GM21737 (cell line): ENCODE measurements around the gene FBN1.

ENCODE experiments used
- ATAC-seq: cut with Tn5 transposase; IDR thresholded peaks from one replicate; pipeline ENCODE4 v1.9.1; 2021; ENCODE audit warnings: mild to moderate bottlenecking, moderate library complexity; ENCODE audit not compliant: unreplicated experiment

Gene FBN1

DNA sequence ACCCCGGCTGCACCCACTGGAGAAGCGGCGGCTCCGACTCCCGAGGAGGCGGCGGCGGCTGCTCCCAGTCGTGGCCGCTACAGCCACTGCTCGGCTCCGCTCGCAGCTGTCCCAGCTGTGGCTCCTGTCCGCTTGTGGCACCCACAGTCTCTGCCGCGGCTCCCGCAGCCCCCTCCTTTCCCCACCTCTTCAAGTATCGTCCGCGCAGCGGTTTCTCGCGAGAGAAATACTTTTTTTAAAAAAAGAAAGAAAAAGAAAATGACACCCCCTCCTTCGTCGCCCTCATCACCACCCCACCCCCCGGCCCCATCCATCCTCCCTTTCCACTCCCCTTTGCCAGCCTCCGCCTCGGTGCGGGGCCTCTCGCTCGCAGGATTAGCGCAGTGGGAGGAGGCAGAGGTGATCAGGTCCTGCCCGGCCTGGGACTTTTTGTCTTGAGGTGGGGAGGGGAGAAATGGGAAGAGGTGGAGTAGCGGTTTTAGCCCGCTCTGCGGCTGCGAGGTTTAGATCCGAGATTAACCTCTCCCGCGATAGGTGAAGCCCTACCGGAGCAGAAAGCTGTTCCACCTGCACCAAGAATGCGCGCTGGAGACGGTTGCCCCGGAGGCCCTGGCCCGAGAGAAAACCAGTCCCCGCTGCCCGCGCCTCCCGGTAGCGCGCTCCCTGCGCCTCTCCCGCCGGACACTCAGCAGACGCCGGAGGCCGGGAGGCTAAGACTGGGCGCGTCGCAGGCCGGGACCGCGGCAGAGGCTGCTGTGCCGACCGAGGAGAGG is at the start of gene FBN1:
TSS of gene FBN1 (minus strand) at position 152 of the 773 bp plus-strand sequence. CDS start 940 bp downstream, outside the sequence.
- ATAC-seq, result peak; percentile 60

DNA sequence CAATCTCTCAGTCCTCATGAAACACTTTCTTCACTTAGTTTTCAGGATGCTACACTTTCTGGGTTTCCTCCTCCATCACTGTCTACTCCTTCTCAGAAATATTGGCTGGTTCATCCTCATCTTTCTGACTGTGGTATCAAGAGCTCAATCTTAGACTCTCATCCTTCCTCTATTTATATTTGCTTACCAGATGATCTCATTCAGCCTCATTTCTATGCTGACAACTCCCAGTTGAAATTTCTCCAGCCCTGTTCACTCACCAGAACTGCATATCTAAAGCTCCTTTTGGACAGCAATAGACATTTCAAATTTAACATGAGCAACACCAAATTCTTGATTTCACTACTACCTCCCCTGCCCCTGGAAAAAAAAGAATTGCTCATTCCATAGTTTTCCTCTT is 48.0 kb upstream of the FBN1 start:
- no peak for ATAC-seq

DNA sequence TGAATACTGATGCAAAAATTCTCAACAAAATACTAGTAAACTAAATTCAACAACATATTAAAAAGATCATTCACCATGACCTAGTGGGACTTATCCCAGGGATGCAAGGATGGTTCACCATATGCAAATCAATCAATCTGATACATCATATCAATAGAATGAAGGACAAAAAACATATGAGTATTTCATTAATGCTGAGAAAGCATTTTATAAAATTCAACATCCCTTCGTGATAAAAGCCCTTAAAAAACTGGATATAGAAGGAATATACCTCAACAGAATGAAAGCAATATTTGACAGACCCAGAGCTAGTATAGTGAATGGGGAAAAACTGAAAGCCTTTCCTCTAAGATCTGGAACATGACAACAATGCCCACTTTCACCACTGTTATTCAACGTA is 43.0 kb upstream of the FBN1 start:
- ATAC-seq, result no peak

DNA sequence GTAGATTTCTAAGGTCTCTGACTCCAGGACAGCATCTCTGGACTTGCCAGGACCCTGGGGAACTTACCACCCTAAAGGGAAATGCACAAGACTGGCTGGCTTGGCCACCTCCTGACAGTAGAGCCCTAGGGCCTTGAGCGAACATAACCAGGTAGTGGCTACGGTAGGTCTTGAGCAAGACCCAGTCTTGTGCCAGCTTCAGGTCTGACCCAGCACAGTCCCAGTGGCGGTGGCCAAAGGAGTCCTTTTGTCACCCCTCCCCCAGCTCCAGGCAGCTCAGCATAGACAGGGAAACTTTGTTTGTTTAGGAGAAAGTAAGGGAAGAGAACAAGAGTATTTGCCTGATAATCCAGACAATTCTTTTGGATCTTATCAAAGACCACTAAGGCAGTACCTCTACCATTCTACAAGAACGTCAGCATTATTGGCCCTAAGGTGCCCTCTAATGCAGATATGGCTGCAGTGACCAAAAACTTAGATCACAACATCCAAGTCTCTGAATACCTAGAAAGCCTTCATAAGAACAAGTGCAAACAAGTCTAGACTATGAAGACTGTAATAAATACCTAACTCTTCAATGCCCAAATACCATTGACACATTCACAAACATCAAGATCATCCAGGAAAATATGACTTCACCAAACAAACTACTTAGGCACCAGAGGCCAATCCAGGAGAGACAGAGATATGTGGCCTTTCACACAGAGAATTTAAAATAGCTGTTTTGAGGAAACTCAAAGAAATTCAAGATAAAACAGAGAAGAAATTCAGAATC is 38.7 kb upstream of the FBN1 start:
- ATAC-seq, result no peak

DNA sequence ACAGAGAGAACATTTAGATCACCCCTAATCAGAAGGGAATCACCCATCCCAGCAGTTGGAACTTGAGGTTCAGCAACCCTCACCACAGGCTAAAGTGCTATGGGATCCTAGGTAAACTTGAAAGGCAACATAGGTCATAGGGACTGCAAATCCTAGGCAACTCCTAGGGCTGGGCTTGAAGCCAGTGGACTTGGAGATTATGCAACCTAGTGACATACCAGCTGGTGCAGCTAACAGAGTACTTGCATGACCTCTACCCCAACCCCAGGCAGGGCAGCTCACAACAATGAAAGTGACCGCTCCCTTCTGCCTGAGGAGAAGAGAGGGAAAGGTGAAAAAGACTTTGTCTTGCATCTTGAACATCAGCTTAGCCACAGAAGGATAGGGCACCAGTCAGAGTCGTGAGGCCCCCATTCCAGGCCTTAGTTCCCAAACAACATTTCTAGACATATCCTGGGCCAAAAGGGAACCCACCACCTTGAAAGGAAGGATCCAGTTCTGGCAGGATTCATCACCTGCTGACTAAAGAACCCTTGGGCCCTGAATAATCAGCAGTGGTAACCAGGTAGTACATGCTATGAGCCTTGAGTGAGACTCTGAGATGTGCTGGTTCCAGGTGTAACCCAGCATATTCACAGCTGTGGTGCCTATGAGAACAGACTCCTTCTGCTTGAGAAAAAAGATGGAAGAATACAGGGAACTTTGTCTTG is 37.6 kb upstream of the FBN1 start:
- ATAC-seq, result no peak

DNA sequence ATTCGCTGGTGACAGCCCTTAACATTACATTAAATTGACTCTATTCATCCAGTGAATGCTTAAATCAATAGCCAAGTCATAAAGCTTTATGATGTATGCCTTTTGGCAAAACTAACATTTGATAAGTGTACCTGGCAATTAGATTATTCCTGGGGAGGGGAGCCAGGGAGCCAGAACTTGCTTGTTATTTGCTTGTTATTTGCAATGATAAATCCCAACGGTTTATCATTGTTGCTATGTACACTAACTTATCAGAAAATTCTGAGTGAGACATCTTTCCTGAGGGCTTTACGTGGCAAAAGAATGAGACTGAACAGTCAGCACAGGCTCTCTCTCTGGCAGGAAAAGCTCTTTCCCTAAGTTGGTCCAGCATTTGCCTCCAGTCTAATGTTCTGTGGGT is 35.8 kb upstream of the FBN1 start:
- no peak for ATAC-seq

DNA sequence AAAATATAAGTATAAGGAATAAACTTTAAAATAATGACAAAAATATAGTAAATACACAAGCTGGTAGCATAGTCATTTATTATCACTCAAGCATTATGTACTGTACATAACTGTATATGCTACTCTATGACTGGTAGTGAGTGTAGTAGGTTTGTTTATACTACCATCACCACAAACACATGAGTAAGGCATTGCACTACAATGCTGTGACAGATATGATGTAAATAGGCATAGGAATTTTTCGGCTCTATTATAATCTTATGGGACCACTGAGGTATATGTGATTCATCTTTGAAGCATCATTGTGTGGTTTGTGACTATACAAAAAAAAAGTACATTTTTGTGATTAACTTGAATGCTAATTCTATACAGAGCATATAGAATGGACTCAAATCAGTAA is 35.3 kb upstream of the FBN1 start:
- no peak for ATAC-seq

DNA sequence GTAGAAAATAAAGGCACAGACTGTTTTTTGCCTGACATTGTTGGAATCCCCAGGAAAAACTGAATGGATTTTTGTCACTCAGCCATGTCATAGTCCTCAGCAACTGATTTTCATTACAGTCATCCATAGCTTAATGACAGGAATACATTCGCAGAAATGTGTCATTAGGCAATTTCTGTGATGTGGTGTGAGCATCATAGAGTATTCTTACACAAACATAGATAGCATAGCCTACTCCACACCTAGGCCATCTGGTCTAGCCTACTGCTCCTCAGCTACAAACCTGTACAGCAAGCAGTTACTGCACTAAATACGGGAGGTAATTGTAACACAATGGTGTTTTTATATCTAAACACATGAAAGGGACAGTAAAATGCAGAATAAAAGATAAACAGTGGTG is 34.4 kb upstream of the FBN1 start:
- no peak for ATAC-seq

DNA sequence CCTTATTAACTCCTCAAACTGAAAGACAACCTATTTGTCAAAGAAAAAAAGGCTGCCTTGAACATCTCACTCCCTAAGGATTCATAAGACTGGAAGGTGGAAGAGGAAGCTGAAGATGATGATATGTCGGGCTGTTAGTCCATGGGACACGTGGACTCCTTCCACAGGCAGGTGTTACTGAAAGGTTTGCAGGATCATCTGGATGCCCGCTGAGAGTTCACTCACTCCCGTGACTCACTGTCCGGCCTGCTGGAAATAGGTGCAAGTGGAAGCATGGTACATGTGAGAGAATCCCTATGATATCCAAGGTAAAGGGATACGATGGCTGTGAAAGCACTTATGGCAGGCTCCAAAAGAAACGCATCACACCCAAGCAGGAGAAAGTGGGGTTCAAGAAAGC is 33.3 kb upstream of the FBN1 start:
- ATAC-seq, result no peak

DNA sequence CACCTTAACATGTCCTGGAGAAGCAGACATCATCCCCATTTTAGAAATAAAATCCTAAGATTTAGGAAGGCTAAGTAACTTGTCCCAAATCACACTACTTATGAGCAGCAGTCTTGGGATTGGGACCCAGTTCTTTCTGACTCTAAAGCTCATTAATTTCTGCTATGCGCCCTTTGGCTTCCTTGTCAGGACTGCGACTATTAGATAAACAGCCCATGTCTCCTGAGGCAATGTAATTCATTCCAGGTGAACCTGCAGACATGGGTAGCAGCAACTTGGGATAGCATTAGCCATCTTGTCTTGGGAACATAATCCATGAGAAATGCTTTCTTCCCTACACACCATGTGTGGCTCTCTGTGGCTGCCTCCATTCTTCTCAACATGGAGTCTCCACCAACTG is 32.3 kb upstream of the FBN1 start:
- no peak for ATAC-seq

DNA sequence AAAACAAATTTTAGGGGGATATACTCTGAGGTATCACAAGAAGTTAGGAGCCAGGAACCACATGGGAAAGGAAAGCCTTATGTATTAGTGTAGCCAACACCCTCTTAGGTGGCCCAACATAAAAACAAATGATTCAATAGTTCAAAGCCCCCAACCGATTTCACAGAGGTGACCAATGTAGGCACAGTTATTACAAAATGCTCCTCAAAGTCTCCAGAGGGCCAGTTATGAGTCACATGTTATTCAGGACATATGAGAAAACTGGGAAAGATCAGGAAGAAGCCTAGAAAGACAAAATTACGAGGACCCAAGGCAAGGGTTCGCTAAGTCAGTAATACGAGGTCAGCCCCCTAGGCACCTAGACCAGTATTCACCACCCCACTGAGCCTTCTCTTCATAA is 29.9 kb upstream of the FBN1 start:
- no peak for ATAC-seq

DNA sequence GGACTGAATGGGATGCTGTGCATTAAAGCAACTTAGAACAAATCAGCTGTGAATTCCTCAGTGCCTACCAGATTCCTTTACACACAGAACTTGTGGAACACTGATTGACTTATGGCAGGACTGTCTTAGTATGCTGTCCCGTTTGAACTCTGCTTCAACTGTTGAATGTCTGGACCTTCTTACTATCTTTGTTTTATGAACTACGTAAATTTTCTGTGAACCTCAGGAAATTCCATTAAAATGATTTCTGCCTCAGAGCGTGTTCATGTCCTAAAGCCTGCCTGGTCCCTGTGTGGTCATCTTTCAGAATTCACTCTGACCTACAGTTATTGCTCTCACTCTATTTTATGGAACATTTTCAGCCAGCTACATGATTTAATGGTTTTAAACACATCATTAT is 29.4 kb upstream of the FBN1 start:
- no peak for ATAC-seq

DNA sequence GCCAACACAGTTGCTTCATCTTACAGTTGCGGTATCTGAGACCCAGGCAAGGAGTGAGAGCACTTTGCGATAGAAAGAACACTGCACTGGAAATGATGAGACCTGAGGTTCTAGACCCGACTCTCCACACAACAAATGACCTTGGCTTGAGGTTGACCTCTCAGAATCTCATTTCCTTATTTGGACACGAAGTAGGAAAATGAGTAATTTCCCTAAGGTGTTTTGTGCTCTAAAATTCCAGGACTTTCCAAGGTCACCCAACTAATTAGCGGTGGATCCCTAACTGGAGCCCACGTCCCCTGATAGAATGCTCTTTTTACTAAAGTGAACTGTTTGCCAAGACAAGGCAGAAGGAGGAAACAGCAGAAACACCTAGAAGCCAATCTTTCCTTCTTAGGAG is 26.7 kb upstream of the FBN1 start:
- no peak for ATAC-seq

DNA sequence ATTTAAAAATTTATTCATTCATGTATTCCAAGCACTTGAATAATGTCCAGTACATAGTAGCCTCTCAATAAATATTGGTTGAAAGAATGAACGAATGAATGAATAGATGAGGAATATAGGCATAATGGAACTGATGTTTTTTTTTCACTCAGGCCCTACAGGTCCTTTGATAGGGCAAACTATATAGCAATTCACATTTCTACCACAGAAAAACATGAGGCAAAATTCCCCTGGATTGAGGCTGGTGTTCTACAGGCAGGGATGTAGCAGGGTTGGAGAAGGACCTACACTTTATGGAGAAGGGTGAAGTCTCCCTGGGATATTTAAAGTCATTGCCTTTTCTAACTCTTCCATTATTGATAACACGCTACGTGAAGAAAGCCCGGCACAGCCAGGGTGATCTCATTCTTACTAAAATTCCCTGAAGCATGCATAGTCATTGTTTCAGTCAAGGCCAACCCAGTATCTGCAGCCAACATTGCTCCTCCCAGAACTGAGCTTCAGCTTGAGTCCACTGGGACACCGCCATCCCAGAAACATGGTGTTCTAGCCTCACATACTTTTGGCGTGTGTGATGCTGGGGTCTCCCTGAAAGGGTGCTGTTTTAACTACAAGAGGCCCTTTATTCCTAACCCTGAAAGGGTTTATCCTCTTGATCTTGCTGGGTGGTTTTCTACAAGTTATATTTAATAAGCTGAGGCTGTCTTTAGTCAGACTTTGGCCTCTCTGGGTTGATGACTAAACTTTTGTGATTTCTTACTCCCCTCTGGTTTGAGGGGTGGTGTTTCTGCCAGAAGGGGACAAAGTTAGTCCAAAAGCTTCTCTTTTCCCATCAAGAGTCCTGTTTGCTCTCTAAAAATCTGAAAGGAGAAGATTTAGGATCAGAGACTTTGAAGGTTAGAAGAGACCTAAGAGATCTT is 25.9 kb upstream of the FBN1 start:
- no peak for ATAC-seq

DNA sequence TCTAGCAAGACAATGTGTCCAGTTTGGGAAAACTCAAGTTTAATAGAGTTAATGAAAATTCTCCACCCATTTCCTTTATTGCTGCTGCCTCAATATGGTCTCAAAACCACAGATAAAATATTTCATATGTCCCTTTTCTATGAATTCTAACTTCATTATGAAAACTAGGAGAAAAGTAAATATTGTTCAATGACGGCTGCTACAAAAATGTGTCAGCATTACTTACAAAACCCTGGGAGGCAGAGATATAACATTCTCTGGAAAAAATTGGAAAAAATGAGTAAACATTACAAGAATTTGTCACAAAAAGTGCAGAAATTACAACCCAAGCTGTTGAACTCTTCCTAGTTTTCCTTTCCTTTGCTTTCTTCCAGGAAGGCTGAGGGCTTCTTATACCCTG is 22.2 kb upstream of the FBN1 start:
- ATAC-seq, result no peak

DNA sequence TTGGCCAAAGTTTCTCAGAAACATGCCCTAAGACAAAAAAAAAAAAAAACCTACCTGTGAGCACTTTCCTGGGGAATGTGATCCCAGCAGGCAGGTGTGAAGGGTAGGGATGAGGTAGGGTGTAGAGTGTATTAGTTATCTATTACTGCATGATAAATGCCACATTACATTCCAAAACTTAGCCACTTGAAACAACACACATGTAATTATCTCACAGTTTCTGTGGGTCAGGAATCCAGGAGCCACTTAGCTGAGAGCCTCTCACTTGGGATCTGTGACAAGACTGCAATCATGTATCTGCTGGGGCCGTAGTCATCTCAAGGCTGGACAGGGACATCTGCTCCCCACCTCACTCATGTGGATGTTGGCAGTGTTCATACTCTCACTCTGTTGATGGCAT is 18.9 kb upstream of the FBN1 start:
- no peak for ATAC-seq

DNA sequence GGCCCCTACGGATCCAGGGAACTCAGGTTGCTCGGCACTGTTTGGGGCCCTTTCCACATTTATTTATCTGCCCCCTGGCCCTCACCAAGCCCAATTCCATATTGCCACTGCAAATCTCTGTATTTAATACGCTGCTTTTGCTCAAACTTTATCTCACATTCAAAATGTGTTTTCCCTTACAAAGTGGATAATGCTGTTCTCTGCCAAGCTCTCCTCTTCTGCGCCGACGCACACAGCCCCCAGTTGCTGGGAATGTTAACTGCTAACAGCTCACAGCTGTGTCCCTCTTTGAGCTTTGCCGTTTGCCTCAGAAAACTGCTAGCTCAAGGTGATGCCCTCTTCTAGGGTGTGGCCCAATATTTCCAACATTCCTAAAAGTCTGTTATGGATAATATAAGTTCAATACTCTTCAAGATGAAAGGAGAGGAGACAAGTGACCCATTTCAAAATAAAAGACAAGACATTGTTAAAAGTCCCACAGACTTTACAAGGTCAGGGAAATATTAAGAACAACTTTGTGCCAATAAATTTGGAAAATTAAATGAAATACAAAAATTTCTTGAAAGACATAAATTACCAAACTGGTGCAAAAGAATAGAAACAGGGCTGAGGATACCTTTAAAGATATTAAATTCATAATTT is 12.6 kb upstream of the FBN1 start:
- no peak for ATAC-seq

DNA sequence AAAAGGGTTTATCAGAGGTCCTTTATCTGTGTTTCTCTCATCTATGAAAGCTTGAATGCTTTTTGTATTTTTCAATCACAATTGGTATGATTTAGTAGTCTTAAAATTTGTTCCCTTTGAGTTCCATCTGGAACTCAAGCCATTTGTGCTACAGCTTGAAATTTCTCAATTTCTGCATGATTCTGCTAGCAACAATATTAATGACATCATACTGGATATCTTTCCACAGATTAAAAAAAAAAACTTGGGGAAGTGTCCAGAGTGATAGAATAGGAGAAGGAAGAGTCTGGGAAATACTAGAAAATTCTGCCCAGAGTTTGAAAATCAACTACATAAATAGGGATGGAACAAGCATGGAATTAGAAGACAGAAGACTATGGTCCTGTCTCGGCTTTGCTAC is 9.3 kb upstream of the FBN1 start:
- no peak for ATAC-seq

DNA sequence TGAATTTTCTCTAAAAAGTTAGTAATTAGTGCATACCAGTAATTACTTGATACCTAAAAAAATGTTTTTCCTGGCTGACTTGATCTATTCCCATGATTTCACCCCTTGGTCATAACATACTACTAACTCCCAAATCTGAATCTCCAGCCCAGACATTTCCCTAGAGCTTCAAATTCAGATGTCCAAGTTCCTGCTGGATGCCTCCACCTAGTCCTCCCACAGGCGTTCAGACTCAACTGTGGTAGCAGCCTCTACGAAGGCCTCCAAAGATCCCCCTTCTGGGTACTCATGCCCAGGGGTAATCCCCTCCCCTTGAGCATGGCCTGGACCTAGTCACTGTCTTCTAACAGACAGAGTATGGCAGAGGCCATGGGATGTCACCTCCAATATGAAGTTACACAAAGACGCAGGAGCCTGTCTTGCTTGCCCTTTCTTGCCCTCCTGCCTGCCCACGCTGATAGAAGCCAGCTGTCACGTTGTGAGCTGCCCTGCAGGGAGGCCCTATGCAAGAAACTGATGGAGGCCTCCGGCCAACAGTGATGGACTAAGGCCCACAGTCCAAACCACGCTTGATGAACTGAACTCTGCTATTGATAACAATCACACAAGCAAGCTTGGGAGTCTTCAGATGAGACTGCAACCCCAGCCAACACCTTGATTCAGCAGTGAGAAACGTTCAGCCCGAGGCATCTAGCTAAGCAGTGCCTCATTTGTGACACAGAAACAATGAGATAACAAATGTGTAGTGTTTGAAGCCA is 8.6 kb upstream of the FBN1 start:
- no peak for ATAC-seq

DNA sequence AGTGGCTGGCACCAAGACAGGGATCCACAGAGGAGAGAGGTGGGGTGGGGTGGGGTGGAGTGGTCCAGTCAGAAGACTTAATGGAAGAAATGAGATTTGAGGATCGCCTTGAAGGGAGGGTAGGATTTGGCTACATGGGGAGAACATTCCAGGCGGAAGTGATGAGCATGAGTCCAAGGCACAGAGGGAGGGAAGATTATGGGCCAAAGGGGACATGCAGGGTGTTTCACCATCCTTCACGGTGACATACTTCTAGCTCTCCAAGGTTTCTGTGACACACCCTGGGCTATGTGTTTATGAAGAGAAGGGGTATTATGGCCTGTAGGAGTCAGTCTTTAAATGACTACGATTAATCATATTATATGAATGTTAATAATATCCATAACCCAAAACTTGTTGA is 7.7 kb upstream of the FBN1 start:
- ATAC-seq, result no peak
